ENCODE data around the gene SLC9A4.
"Not testable (repeated sequence)": the region's sequence is repeated elsewhere in the genome, so short reads cannot be mapped to it uniquely, and the experiment has no call there.

Gene SLC9A4

GRCh38 chr2:102551329-102552096 is 78.5 kb downstream of the SLC9A4 start:
- DNase-seq (ENCODE audit: low spot score): no peak
- CTCF ChIA-PET: interaction anchor here (0.6 kb wide), 1 partner anchor 284 kb away, joined by 3 read pairs; no protein-coding TSS in a partner anchor
- TF ChIP-seq CTCF (conservative IDR thresholded peaks at IDR 0.05; ENCODE audit: low read depth): no peak
- POLR2A ChIA-PET (ENCODE audit: low non-redundant PET): no interaction called here
- H3K27ac ChIP-seq: no peak overlapping the region

- POLR2A ChIA-PET (ENCODE audit: low non-redundant PET): no interaction called here
- H3K27ac ChIP-seq: no peak overlapping the region
- CTCF ChIA-PET: no interaction called here
- TF ChIP-seq CTCF (conservative IDR thresholded peaks at IDR 0.05; ENCODE audit: low read depth): no peak
- no peak for DNase-seq (ENCODE audit: low spot score)
Measured at GRCh38 chr2:102553601-102554000, 80.6 kb downstream of the SLC9A4 start.

- POLR2A ChIA-PET (ENCODE audit: low non-redundant PET): no interaction called here
- no peak overlapping the region for H3K27ac ChIP-seq
- CTCF ChIA-PET: no interaction called here
- no peak for DNase-seq (ENCODE audit: low spot score)
- no peak for TF ChIP-seq CTCF (conservative IDR thresholded peaks at IDR 0.05; ENCODE audit: low read depth)
Measured at GRCh38 chr2:102558463-102558862, 85.4 kb downstream of the SLC9A4 start.

- CTCF ChIA-PET; POLR2A ChIA-PET (ENCODE audit: low non-redundant PET); DNase-seq (ENCODE audit: low spot score); H3K27ac ChIP-seq: not testable (repeated sequence)
Measured at GRCh38 chr2:102562542-102562941, 89.5 kb downstream of the SLC9A4 start.

- ChIA-PET CTCF (interaction anchor here (0.7 kb wide), 1 partner anchor 1303 kb away, joined by 3 read pairs; no protein-coding TSS in a partner anchor), POLR2A (ENCODE audit: low non-redundant PET) (no interaction called here)
- TF ChIP-seq CTCF (conservative IDR thresholded peaks at IDR 0.05; ENCODE audit: low read depth): no peak
- H3K27ac ChIP-seq: no peak overlapping the region
- DNase-seq (ENCODE audit: low spot score): no peak
Measured at GRCh38 chr2:102575888-102576287, 102.9 kb downstream of the SLC9A4 start.

- no peak for TF ChIP-seq CTCF (conservative IDR thresholded peaks at IDR 0.05; ENCODE audit: low read depth)
- DNase-seq (ENCODE audit: low spot score): no peak
- no peak overlapping the region for H3K27ac ChIP-seq
- CTCF ChIA-PET: no interaction called here
- POLR2A ChIA-PET (ENCODE audit: low non-redundant PET): no interaction called here
Measured at GRCh38 chr2:102578376-102578775, 105.3 kb downstream of the SLC9A4 start.

- CTCF ChIA-PET: no interaction called here
- no peak overlapping the region for H3K27ac ChIP-seq
- DNase-seq (ENCODE audit: low spot score): no peak
- no peak for TF ChIP-seq CTCF (conservative IDR thresholded peaks at IDR 0.05; ENCODE audit: low read depth)
- POLR2A ChIA-PET (ENCODE audit: low non-redundant PET): no interaction called here
Measured at GRCh38 chr2:102581911-102582310, 108.9 kb downstream of the SLC9A4 start.
